CD4-positive, alpha-beta T cell treated with Interleukin-6 at 100 ng/mL for 8 hours (primary cell): ENCODE measurements around the gene PTGER4.
"Not testable (repeated sequence)": the region's sequence is repeated elsewhere in the genome, so short reads cannot be mapped to it uniquely, and the experiment has no call there.

ENCODE experiments used
- DNase-seq: peaks from one replicate; pipeline ENCODE4 v3.0.0-alpha.2; 2020; ENCODE audit warnings: mixed read lengths, low spot score

PTGER4 gene

DNA sequence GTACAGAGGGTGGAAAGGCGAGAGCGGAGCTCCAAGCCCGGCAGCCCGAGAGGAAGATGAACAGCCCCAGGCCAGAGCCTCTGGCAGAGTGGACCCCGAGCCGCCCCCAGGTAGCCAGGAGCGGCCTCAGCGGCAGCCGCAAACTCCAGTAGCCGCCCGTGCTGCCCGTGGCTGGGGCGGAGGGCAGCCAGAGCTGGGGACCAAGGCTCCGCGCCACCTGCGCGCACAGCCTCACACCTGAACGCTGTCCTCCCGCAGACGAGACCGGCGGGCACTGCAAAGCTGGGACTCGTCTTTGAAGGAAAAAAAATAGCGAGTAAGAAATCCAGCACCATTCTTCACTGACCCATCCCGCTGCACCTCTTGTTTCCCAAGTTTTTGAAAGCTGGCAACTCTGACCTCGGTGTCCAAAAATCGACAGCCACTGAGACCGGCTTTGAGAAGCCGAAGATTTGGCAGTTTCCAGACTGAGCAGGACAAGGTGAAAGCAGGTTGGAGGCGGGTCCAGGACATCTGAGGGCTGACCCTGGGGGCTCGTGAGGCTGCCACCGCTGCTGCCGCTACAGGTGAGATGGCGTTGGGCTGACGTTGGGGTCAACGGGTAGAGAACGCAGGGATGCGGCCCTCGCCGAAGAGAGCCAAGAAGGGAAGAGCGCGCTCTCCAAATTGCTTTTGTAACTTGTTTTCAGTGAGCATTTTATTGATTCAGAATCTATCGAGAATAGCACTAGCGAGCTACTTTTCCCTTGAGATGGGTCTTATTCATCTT, at the start of gene PTGER4:
PTGER4 (plus strand) TSS at position 3 of the 769 bp plus-strand sequence. CDS start 1,079 bp downstream, outside the sequence.
- peak; percentile 20 for DNase-seq

- no peak for DNase-seq
These were observed 49.6 kb upstream of the PTGER4 start for GRCh38 chr5:40630126-40630525.

- DNase-seq = no peak
These were observed 48.5 kb upstream of the PTGER4 start for GRCh38 chr5:40631236-40631635.

- no peak for DNase-seq
These were observed 45.6 kb upstream of the PTGER4 start for GRCh38 chr5:40634154-40634553.

DNA sequence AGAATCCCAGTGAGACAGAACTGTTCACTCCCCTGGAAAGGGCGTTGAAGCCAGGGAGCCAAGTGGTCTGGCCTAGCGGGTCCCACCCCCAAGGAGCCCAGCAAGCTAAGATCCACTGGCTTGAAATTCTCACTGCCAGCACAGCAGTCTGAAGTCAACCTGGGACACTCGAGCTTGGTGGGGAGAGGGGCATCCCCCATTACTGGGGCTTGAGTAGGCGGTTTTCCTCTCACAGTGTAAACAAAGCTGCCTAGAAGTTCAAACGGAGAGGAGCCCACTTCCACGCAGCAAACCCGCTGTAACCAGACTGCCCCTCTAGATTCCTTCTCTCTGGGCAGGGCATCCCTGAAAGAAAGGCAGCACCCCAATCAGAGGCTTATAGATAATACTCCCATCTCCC, 45.1 kb upstream of the PTGER4 start:
- DNase-seq = no peak

GRCh38 chr5:40639531-40639930, 40.2 kb upstream of the PTGER4 start:
- not testable (repeated sequence) for DNase-seq

DNA sequence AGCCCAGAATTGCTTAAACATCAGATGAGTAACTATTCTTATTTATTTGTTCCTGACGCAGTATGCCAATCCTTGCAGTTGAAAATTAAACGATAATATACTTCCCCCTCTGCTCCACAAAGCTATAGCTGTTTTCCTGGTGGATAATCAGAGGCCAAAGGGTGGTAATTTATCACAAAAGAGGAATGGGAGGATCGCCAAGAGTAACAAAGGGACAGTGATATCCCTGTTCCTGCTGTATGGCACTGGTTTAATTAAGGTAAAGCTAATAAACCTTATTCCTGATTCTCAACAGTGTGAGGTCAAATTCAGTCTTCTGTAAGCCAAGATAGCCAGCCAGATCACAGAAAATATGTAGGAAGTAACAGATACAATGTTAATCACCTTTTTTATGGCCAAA, 33.4 kb upstream of the PTGER4 start:
- DNase-seq = no peak

DNA sequence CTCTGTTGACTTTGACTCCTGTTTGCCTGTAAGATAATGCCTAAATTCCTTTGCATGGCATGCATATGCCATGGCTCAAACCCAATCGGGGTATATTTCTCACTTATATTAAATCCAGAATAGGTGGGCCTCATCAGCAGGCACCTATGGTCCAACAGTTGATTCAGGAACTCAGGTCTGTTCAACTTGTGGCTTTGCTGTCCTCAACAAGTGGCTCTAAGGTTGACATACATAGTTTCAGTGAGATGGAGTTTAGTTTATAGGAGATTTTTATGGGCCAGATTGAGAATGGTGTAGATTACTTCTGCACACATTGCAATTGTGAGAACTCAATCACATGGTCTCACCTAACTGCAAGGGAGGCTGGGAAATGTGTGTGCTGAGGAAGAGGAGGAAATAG, 31.6 kb upstream of the PTGER4 start:
- DNase-seq = no peak

DNA sequence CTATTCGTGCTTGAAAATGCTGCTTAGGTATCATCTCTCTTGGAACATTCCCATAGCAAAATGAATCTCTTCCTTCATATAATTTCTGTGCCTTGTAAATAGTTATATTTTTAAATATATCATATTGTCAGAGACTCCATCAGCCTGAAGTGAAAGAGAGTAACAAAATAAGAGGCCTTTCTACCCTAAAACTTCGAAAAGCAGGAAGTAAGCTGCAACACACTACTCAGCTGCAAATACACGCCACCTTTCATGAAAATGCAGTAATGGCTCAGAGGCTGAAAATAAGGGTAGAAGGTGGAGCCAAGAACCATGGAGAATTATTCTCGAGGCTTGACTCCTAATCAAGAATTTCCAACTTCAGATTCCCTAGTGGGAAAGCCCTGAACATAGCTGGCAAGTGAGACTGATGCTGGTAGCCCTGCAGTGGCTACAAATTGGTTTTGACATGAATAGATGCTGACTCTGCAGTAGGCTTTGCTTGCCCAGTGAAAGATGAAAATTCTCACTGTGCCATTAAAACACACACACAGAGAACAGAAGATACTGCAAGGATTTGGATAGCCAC, 30.2 kb upstream of the PTGER4 start:
- DNase-seq = peak; percentile 36

- no peak for DNase-seq
These were observed 28.5 kb upstream of the PTGER4 start for GRCh38 chr5:40651201-40651600.

GRCh38 chr5:40652441-40653220, 27.1 kb upstream of the PTGER4 start:
- DNase-seq = peak; percentile 22

GRCh38 chr5:40653221-40654022, 26.3 kb upstream of the PTGER4 start:
- DNase-seq = no peak

- DNase-seq = no peak
These were observed 25.2 kb upstream of the PTGER4 start for GRCh38 chr5:40654377-40654991.

DNA sequence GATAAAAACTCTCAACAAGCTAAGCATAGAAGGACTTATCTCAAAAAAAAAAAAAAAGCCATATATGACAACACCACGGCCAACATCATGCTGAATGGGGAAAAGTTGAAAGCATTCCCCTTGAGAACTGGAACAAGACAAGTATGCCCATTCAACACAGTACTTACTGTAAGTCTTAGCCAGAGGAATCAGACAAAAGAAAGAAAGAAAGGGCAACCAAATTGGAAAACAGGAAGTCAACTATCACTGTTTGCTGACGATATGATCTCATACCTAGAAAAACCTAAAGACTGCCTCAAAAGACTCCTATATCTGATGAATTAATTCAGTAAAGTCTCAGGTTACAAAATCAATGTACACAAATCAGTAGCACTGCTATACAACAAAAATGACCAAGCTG, 24.6 kb upstream of the PTGER4 start:
- no peak for DNase-seq

GRCh38 chr5:40656091-40656490, 23.6 kb upstream of the PTGER4 start:
- DNase-seq = not testable (repeated sequence)

- DNase-seq = no peak
These were observed 22.9 kb upstream of the PTGER4 start for GRCh38 chr5:40656766-40657165.

GRCh38 chr5:40660751-40661150, 19.0 kb upstream of the PTGER4 start:
- DNase-seq = no peak

DNA sequence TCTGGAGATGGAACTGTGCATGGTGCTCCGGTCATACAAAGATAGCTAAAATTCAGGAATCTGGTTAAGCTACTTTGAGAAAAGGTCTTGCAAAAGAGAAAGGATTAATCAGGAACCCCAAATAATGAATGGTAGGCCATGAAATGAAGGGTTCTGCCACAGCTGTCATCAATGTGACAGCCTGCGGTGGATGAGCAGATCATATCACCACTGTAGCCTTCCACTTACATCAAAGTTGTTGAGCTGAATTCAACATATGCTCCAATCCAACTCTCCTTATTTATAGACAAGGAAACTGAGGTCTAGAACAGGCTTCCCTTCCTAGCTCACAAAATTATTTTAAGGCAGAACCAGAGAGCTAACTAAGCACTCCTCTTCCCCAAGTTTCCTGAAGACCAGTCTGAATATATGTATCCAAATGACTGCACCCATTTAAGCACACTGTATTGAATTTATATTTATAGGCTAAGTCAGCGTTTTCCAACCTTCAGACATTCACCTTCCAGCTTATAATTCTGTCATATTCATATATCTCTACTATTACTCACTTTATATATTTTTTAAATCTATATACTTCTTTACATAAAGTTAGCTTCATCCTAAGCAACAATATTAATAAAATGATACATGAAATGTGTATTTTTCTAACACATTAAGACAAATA, 13.9 kb upstream of the PTGER4 start:
- no peak for DNase-seq

- no peak for DNase-seq
These were observed 13.1 kb upstream of the PTGER4 start for GRCh38 chr5:40666657-40667056.

- DNase-seq = no peak
These were observed 12.5 kb upstream of the PTGER4 start for GRCh38 chr5:40667161-40667663.
